Pancreas (tissue), 10 donors: ENCODE results near the gene LYRM9. TPM values are rescaled to one million over a fixed set of nuclear protein-coding genes. Genes with fewer than 3 reads are reported as not detected.

Source experiments
- ATAC-seq, 4 donors: fragments of 200-7000 bp; cut with Tn5 transposase; one replicate each; pipeline versions ENCODE4 v1.8.0 to v1.9.1; 2020; ENCODE audit warnings: mild to moderate bottlenecking in 4 of 4, moderate library complexity in 4 of 4
- DNase-seq, 6 donors: peaks; one replicate each; pipeline ENCODE4 v3.0.0-alpha.2; 2020
- FAIRE-seq: peaks from 2 replicates; lab custom pipeline; 2012; peaks lifted over from hg19 to GRCh38; lab: Jason Lieb, UNC
- H3K27ac ChIP-seq, 4 donors: fragments of 200-600 bp; sonication (generic); 1 replicate in 3 of 4; 2 replicates in 1 of 4; pipeline versions ENCODE4 v1.5.0 to v1.8.0; 2020
- H3K27me3 ChIP-seq, 4 donors: fragments of 200-600 bp; one replicate each; pipeline ENCODE4 v1.8.0; 2021
- H3K36me3 ChIP-seq, 3 donors: fragments of 200-600 bp; sonication (generic) in 1 of 3; one replicate each; pipeline versions ENCODE4 v1.5.0 to v1.8.0; 2020 to 2021
- H3K4me1 ChIP-seq, 3 donors: fragments of 200-600 bp; one replicate each; pipeline ENCODE4 v1.8.0; 2021
- H3K4me3 ChIP-seq, 4 donors: fragments of 200-600 bp; sonication (generic) in 2 of 4; one replicate each; pipeline versions ENCODE4 v1.5.0 to v1.8.0; 2020 to 2021
- H3K9me3 ChIP-seq, 4 donors: fragments of 200-600 bp; one replicate each; pipeline ENCODE4 v1.8.0; 2021
- WGBS, 2 donors: extraction: QIAGEN DNeasy Blood & Tissue Kit; methylation state at CpG; one replicate each; pipeline ENCODE4 v1.1.7; 2013; 5-methylcytosine and 5-hydroxymethylcytosine counted together
- intact Hi-C, 3 donors: fragments of 100-400 bp; cut with DNase I; formaldehyde crosslinking; loops; one replicate each; pipeline versions ENCODE4 v1.11.1 to v1.14.2; 2022
- polyA plus RNA-seq, 2 donors: library from polyadenylated mRNA; stranded (reverse); fragments of 200-250 nt; gene quantifications; one replicate each; pipeline ENCODE4 v1.2.3, GENCODE V29; 2013
- total RNA-seq, 6 donors: library from RNA; stranded (reverse); fragmentation: NEBNext Ultra II Directional in 4 of 6; extraction: Animal tissue kit (Norgen Biotek cat#: 25700) in 4 of 6; gene quantifications; one replicate each; pipeline versions ENCODE4 v1.2.1 to v1.2.4, GENCODE V29; 2021 to 2023
- TF ChIP-seq, protein P1 (sequence below), 4 donors: fragments of 200-600 bp; sonication (generic) in 3 of 4; IDR thresholded peaks; one replicate each; pipeline versions ENCODE4 v1.5.0 to v1.8.0; 2021; ENCODE audit warnings: antibody characterized with exemption in 4 of 4
- donor health status: healthy with polysubstance abuse.
- donor health status: DM: no; HTN: no; CAD: no; lungs with moderate emphysema.
- donor health status: DM: no; HTN: no; CAD: no.
- donor health status: control.
- donor health status: control.
- donor health status: Bipolar disorder and iron deficiency.
- donor health status: DM: yes; HTN: yes; CAD: no.
- donor health status: DM: no; HTN: no; CAD: no.
- donor health status: DM: no; HTN: no; CAD: no.
- donor health status: DM: yes; HTN: yes; CAD: no.

The LYRM9 gene
- total and polyA plus RNA-seq, 8 donors, result 4.8 to 17.7 (median 9.8) TPM

DNA sequence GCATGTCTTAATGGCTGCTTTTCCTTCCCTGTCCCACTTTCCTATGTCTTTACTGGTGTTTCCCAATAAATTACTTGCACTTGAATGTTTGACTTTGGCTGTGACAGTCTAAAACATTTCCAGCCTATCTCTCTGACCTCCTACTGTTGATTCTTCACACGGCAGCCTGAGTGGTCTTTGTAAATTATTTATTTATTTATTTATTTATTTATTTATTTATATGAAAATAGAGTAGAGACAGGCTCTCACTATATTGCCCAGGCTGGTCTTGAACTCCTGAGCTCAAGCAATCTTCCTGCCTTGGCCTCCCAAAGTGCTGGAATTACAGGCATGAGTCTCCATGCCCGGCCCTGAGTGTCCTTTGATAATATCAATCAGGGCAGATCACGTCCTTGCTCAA lies 28.4 kb upstream of the LYRM9 start:
- Histone ChIP-seq H3K27ac (no peak overlapping the region), H3K9me3 (no peaks in the 10 kb centered on the region), H3K4me1 (no peaks in the 10 kb centered on the region), H3K27me3 (no peaks in the 10 kb centered on the region), H3K36me3 (no peaks in the 10 kb centered on the region), H3K4me3 (no peak overlapping the region)
- TF ChIP-seq, protein P1, sequence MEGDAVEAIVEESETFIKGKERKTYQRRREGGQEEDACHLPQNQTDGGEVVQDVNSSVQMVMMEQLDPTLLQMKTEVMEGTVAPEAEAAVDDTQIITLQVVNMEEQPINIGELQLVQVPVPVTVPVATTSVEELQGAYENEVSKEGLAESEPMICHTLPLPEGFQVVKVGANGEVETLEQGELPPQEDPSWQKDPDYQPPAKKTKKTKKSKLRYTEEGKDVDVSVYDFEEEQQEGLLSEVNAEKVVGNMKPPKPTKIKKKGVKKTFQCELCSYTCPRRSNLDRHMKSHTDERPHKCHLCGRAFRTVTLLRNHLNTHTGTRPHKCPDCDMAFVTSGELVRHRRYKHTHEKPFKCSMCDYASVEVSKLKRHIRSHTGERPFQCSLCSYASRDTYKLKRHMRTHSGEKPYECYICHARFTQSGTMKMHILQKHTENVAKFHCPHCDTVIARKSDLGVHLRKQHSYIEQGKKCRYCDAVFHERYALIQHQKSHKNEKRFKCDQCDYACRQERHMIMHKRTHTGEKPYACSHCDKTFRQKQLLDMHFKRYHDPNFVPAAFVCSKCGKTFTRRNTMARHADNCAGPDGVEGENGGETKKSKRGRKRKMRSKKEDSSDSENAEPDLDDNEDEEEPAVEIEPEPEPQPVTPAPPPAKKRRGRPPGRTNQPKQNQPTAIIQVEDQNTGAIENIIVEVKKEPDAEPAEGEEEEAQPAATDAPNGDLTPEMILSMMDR (IDR thresholded peaks at IDR 0.05), result no peak
- WGBS, 2 donors, result 86 to 89% methylated on average over 3 of the region's 3 CpGs
- FAIRE-seq, result no peak
- no peak for ATAC-seq
- intact Hi-C loops, result no loop called here
- DNase-seq, result no peak

DNA sequence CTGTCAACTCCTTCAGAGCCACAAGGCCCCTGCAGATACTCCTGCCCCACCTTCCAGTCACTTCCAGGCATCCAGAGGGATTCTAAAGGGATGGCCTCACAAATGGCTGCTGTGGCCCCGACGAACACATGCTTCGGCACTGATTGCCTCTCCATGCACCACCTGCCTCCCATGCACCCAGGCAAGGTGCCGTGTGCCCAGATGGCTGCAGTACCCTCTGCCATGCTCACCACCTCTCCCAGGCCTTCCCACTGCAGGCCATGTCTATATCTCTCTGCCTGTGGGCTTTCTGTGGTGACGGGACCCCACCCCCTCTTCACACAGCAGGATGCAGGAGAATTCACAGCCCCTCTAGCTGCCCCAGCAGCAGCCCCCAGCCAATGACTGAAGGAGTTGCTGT lies 27.9 kb upstream of the LYRM9 start:
- no peaks in the 10 kb centered on the region for H3K9me3 ChIP-seq
- FAIRE-seq, result no peak
- ATAC-seq, result no peak
- no peak overlapping the region for H3K4me3 ChIP-seq
- intact Hi-C loops, result no loop called here
- no peak for DNase-seq
- no peak overlapping the region for H3K27ac ChIP-seq
- H3K4me1 ChIP-seq, result no peaks in the 10 kb centered on the region
- no peaks in the 10 kb centered on the region for H3K36me3 ChIP-seq
- 87 to 89% methylated on average over 5 of the region's 5 CpGs for WGBS, 2 donors
- TF ChIP-seq, protein P1 (IDR thresholded peaks at IDR 0.05), result no peak
- H3K27me3 ChIP-seq, result no peaks in the 10 kb centered on the region

GRCh38 chr17:27920569-27920968 lies 27.4 kb upstream of the LYRM9 start:
- no peak overlapping the region for H3K4me3 ChIP-seq
- intact Hi-C loops, result no loop called here
- H3K27ac ChIP-seq, result no peak overlapping the region
- ATAC-seq (no peak), DNase-seq (no peak), FAIRE-seq (no peak)
- H3K9me3 ChIP-seq, result no peaks in the 10 kb centered on the region
- no peaks in the 10 kb centered on the region for H3K36me3 ChIP-seq
- no peaks in the 10 kb centered on the region for H3K4me1 ChIP-seq
- TF ChIP-seq, protein P1 (IDR thresholded peaks at IDR 0.05), result no peak
- H3K27me3 ChIP-seq, result no peaks in the 10 kb centered on the region
- 23 to 29% methylated on average over 3 of the region's 3 CpGs for WGBS, 2 donors

DNA sequence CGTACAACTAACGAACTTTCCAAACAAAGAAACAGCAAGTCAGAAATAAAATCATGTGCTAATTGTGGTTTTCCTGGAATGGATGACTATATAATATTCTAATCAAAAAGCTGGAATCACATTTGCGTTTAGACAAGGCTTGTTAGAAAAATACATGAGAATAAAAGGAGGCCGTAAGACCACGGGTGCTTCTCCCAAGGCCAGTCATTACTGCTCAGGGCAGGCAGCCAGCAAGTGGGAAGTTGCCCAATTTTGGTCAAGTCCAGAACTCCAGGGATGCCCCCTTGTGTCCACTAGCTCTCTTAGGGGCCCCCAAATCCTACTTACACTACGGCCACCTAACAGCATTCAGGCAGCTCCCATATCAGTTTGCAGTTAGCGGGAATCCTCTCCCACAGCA lies 25.9 kb upstream of the LYRM9 start:
- DNase-seq (peak in 3 of 6 donors; percentile 13 to 45 (median 31)), FAIRE-seq (no peak), ATAC-seq (peak in 3 of 4 donors; percentile 35 to 41 (median 37))
- H3K4me1 ChIP-seq, result no peaks in the 10 kb centered on the region
- H3K9me3 ChIP-seq, result no peaks in the 10 kb centered on the region
- intact Hi-C loops, result no loop called here
- no peaks in the 10 kb centered on the region for H3K36me3 ChIP-seq
- WGBS, 2 donors, result 33 to 53% methylated on average over 7 of the region's 7 CpGs
- H3K27me3 ChIP-seq, result no peaks in the 10 kb centered on the region
- TF ChIP-seq, protein P1 (IDR thresholded peaks at IDR 0.05), result no peak
- H3K4me3 ChIP-seq, result no peak overlapping the region
- H3K27ac ChIP-seq, result no peak overlapping the region

DNA sequence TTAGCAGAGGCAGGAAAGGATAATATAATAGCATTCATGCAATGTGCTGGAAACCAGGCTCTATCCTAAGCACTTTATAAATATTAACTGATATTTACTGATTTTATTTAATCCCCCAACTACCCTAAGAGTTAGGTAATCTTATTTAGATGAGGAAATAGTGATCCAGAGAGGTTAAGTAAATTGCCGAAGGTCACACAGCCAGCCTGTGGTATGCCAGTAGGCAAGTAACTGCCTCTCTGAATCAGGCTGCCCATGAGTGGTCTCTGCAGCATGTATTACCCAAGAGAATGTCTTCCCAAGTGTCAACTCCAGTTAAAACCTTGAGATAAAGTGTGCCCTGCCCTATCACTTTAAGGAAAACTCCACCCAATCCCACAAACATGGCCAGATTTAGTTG lies 25.3 kb upstream of the LYRM9 start:
- intact Hi-C loops, result no loop called here
- DNase-seq (no peak), FAIRE-seq (no peak)

More for the DNA sequence above, 25.3 kb upstream of the LYRM9 start:
- H3K9me3 ChIP-seq, result no peaks in the 10 kb centered on the region
- H3K4me1 ChIP-seq, result no peaks in the 10 kb centered on the region
- H3K36me3 ChIP-seq, result no peaks in the 10 kb centered on the region
- no peak for ATAC-seq
- H3K27me3 ChIP-seq, result no peaks in the 10 kb centered on the region
- no peak overlapping the region for H3K27ac ChIP-seq
- TF ChIP-seq, protein P1 (IDR thresholded peaks at IDR 0.05), result no peak
- H3K4me3 ChIP-seq, result no peak overlapping the region
- WGBS, 2 donors, result 100% methylated on average over 1 of the region's 1 CpG
